Mammary epithelial cell (primary cell): Measurements from ENCODE around the gene AFAP1.

ENCODE experiments used
- EZH2 ChIP-seq: IDR thresholded peaks from 2 replicates; pipeline ENCODE4 v1.6.1; 2012; ENCODE audit warnings: low read length, inconsistent platforms, borderline replicate concordance
- TF ChIP-seq, protein P1 (sequence below), 2 donors: IDR thresholded peaks in 1 of 2; conservative IDR thresholded peaks in 1 of 2; 2 replicates each; pipeline ENCODE4 v1.5.1; 2011 to 2012; ENCODE audit warnings: inconsistent platforms in 2 of 2, low read length in 2 of 2, mild to moderate bottlenecking in 2 of 2, control low read depth in 1 of 2, low read depth in 1 of 2; ENCODE audit not compliant: insufficient read depth in 1 of 2; ENCODE audit errors: extremely low read depth in 1 of 2

- TF ChIP-seq, protein P1, sequence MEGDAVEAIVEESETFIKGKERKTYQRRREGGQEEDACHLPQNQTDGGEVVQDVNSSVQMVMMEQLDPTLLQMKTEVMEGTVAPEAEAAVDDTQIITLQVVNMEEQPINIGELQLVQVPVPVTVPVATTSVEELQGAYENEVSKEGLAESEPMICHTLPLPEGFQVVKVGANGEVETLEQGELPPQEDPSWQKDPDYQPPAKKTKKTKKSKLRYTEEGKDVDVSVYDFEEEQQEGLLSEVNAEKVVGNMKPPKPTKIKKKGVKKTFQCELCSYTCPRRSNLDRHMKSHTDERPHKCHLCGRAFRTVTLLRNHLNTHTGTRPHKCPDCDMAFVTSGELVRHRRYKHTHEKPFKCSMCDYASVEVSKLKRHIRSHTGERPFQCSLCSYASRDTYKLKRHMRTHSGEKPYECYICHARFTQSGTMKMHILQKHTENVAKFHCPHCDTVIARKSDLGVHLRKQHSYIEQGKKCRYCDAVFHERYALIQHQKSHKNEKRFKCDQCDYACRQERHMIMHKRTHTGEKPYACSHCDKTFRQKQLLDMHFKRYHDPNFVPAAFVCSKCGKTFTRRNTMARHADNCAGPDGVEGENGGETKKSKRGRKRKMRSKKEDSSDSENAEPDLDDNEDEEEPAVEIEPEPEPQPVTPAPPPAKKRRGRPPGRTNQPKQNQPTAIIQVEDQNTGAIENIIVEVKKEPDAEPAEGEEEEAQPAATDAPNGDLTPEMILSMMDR (conservative IDR thresholded peaks at IDR 0.05 in 1 of 2, IDR thresholded peaks at IDR 0.05 in 1 of 2; ENCODE audit: extremely low read depth in 1 of 2, insufficient read depth in 1 of 2, low read depth in 1 of 2, low read length in 2 of 2) = no peak
- no peak for TF ChIP-seq EZH2
Measured at GRCh38 chr4:7850489-7850888, 89.2 kb downstream of the AFAP1 start.
